Measurements from ENCODE around the gene F2RL1. TPM values are rescaled to one million over a fixed set of nuclear protein-coding genes. Genes with fewer than 3 reads are reported as not detected.
A peak's percentile ranks its signal among the peaks of the same experiment; 100 is the strongest.

Gene F2RL1
- total RNA-seq, 2 donors from 2014 or later = 87.0 to 139 TPM

DNA sequence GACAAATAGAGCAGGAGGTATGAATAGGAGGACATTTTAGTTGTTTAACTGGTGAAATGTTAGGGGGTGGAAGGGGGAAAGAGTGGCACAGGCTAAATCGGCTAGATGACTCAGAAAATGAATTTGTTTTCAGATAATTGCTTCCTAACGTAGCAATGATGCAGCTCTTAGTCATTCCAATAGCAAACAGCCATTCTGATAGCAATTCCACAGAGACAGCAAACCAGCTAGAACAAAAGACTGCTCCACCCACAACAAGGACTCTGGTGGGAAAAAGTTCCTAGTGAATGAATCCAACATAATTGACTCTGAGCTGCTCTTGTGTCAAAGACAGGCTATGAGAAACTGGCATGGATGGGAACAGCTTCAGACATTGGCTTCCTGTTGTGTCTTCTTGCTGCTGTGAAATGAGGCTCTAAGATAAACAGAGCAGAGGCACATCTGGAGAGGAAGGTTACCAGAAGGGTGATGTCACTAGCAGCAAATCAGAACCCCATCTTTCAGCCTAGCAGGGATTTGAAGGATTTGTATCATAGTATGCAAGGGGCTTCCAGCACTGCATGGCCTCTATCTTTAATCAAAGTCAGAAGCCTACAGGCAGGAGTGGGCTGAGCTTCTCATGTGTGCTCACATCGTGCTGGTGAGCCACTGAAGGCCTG is 28.1 kb upstream of the F2RL1 start:
- H3K27me3 ChIP-seq = no peaks in the 10 kb centered on the region
- H3K27ac ChIP-seq = peak overlapping the region; percentile 21
- TF ChIP-seq, protein P1, sequence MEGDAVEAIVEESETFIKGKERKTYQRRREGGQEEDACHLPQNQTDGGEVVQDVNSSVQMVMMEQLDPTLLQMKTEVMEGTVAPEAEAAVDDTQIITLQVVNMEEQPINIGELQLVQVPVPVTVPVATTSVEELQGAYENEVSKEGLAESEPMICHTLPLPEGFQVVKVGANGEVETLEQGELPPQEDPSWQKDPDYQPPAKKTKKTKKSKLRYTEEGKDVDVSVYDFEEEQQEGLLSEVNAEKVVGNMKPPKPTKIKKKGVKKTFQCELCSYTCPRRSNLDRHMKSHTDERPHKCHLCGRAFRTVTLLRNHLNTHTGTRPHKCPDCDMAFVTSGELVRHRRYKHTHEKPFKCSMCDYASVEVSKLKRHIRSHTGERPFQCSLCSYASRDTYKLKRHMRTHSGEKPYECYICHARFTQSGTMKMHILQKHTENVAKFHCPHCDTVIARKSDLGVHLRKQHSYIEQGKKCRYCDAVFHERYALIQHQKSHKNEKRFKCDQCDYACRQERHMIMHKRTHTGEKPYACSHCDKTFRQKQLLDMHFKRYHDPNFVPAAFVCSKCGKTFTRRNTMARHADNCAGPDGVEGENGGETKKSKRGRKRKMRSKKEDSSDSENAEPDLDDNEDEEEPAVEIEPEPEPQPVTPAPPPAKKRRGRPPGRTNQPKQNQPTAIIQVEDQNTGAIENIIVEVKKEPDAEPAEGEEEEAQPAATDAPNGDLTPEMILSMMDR (IDR thresholded peaks at IDR 0.05) = no peak
- no peak for DNase-seq
- H3K9ac ChIP-seq (ENCODE audit: low read depth in 2 of 2, low read length in 2 of 2) = no peak overlapping the region
- H3K9me3 ChIP-seq = no peaks in the 10 kb centered on the region
- H3K4me1 ChIP-seq = no peaks in the 10 kb centered on the region
- intact Hi-C loops (cut with DNase I) = no loop called here
- H3K36me3 ChIP-seq = no peaks in the 10 kb centered on the region
- no peak overlapping the region for H3K4me3 ChIP-seq

DNA sequence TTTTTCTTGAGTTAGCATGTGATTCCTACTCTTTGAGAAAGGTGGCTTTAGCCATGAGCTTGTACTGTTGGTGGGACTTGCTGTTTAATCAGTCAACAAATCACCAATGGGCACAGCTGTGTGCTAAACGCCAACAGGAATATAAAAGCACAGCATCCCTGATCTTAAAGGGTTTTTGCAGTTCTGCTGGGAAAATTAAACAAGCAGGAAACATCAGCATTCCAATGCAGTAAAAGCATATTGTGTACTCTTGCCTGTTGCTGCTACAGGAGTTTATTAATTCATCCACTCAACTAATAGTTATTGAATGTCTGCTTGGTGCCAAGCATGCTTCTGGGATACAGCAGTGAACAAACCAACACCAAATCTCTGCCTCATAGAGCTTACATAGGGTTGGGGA is 27.4 kb upstream of the F2RL1 start:
- Histone ChIP-seq H3K36me3 (no peaks in the 10 kb centered on the region), H3K4me3 (no peak overlapping the region), H3K27me3 (no peaks in the 10 kb centered on the region), H3K9me3 (no peaks in the 10 kb centered on the region), H3K9ac (ENCODE audit: low read depth in 2 of 2, low read length in 2 of 2) (no peak overlapping the region), H3K4me1 (no peaks in the 10 kb centered on the region), H3K27ac (peak overlapping the region; percentile 21)
- intact Hi-C loops (cut with DNase I) = no loop called here
- TF ChIP-seq, protein P1 (IDR thresholded peaks at IDR 0.05) = no peak
- DNase-seq = no peak

DNA sequence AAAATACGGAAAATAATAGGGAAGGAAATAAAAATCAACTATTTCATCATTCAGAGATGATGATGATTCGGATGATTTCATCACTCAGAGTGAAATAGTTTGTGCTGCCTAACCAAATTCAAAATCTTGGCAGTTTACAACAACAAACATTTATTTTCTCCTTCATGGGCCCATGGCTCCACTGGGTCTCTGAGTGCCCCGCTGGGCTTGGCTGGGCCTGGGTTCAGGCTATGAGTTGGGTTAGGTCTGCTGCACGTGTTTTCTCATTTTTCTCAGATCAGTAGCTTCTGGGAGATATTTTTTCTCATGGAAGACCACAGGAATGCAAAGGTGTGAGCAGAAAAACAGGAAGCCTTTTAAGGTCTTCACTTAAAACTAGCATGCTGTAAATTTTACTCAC is 24.0 kb upstream of the F2RL1 start:
- intact Hi-C loops (cut with DNase I) = no loop called here
- Histone ChIP-seq H3K27me3 (no peaks in the 10 kb centered on the region), H3K9ac (ENCODE audit: low read depth in 2 of 2, low read length in 2 of 2) (no peak overlapping the region), H3K4me3 (no peak overlapping the region), H3K27ac (no peak overlapping the region), H3K36me3 (no peaks in the 10 kb centered on the region), H3K4me1 (no peaks in the 10 kb centered on the region), H3K9me3 (no peaks in the 10 kb centered on the region)
- TF ChIP-seq, protein P1 (IDR thresholded peaks at IDR 0.05) = no peak
- no peak for DNase-seq

DNA sequence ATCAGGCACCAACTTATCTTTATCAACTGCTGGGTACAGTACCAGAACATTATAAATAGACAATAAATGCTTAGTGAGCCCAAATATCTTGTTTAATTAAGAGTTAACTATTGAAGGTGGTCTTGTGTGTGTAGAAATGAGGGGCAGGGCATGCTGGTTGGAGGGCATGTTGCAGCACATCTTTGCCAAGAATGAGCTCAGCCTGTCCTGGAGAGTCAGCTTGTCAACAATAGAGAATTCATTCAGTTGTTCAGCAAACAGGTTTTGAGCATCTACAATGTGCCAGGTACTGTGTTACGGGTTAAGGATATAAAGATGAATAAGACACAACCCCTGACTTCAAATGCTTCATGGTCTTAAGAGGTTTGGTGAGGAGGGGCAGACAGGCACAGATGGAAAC is 19.2 kb upstream of the F2RL1 start:
- no peak overlapping the region for H3K9ac ChIP-seq (ENCODE audit: low read depth in 2 of 2, low read length in 2 of 2)
- intact Hi-C loops (cut with DNase I) = no loop called here
- no peaks in the 10 kb centered on the region for H3K27me3 ChIP-seq
- no peak for DNase-seq
- no peaks in the 10 kb centered on the region for H3K36me3 ChIP-seq
- H3K4me1 ChIP-seq = no peaks in the 10 kb centered on the region
- H3K9me3 ChIP-seq = no peaks in the 10 kb centered on the region
- no peak overlapping the region for H3K4me3 ChIP-seq
- TF ChIP-seq, protein P1 (IDR thresholded peaks at IDR 0.05) = no peak
- no peak overlapping the region for H3K27ac ChIP-seq

DNA sequence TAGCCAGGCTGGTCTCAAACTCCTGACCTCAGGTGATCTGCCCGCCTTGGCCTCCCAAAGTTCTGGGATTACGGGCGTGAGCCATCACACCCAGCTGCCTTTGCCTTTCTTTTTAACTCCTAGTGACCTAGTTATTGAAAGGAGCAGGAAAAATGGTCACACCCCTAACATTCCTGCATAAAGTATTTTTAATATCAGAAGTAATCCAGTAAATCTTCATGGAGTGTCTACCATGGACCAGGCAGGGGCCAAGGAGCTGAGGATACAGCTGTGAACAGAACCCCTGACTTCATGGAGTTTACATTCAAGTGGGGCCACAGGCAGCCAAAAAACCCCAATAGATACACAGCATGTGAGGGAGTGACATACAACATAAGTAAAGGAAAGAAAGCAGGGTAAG is 18.3 kb upstream of the F2RL1 start:
- no peaks in the 10 kb centered on the region for H3K9me3 ChIP-seq
- TF ChIP-seq, protein P1 (IDR thresholded peaks at IDR 0.05) = no peak
- H3K9ac ChIP-seq (ENCODE audit: low read depth in 2 of 2, low read length in 2 of 2) = no peak overlapping the region
- H3K36me3 ChIP-seq = no peaks in the 10 kb centered on the region
- H3K4me3 ChIP-seq = no peak overlapping the region
- no peak for DNase-seq
- no peaks in the 10 kb centered on the region for H3K4me1 ChIP-seq
- H3K27me3 ChIP-seq = no peaks in the 10 kb centered on the region
- intact Hi-C loops (cut with DNase I) = no loop called here
- H3K27ac ChIP-seq = no peak overlapping the region

Data from colonic mucosa (tissue), 4 donors.